ENCODE results near the gene MRPS6. TPM values are rescaled to one million over a fixed set of nuclear protein-coding genes. Genes with fewer than 3 reads are reported as not detected.

Gene MRPS6
- total and polyA plus RNA-seq, 7 donors: 38.8 to 191 (median 80.0) TPM

GRCh38 chr21:34132202-34132601 is 58.8 kb downstream of the MRPS6 start:
- no peaks in the 10 kb centered on the region for H3K27me3 ChIP-seq (ENCODE audit: insufficient read depth in 3 of 3, low read length in 2 of 3)
- H3K4me3 ChIP-seq: no peak overlapping the region
- no peaks in the 10 kb centered on the region for H3K9me3 ChIP-seq
- H3K4me1 ChIP-seq: peaks cover 57% of the 10 kb centered on the region
- DNase-seq (peak; percentile 31 to 62), ATAC-seq (peak; percentile 45 to 59 (median 54))
- peak overlapping the region; percentile 85 for H3K27ac ChIP-seq
- 66 to 75% (median 73%) methylated on average over 13 of the region's 13 CpGs for WGBS, 3 donors
- no peaks in the 10 kb centered on the region for H3K36me3 ChIP-seq (ENCODE audit: insufficient read depth in 1 of 2, low read depth in 1 of 2)
- TF ChIP-seq CTCF (IDR thresholded peaks at IDR 0.05): no peak
- intact Hi-C loops (cut with DNase I): loop anchor here in 1 of 2 donors (5.0 kb wide), 1 partner anchor 50 kb away; no protein-coding TSS in a partner anchor

- H3K27ac ChIP-seq: peak overlapping the region; percentile 85
- no peaks in the 10 kb centered on the region for H3K36me3 ChIP-seq (ENCODE audit: insufficient read depth in 1 of 2, low read depth in 1 of 2)
- DNase-seq: no peak
- no peak for TF ChIP-seq CTCF (IDR thresholded peaks at IDR 0.05)
- peaks cover 50% of the 10 kb centered on the region for H3K4me1 ChIP-seq
- WGBS, 3 donors: 75 to 80% (median 80%) methylated on average over 4 of the region's 4 CpGs
- intact Hi-C loops (cut with DNase I): loop anchor here in 1 of 2 donors (5.0 kb wide), 1 partner anchor 49 kb away; no protein-coding TSS in a partner anchor
- ATAC-seq: no peak
- H3K27me3 ChIP-seq (ENCODE audit: insufficient read depth in 3 of 3, low read length in 2 of 3): no peaks in the 10 kb centered on the region
- no peak overlapping the region for H3K4me3 ChIP-seq
- H3K9me3 ChIP-seq: no peaks in the 10 kb centered on the region
These were observed 59.5 kb downstream of the MRPS6 start for GRCh38 chr21:34132926-34133325.

- 34 to 48% (median 41%) methylated on average over 1 of the region's 1 CpG for WGBS, 3 donors
- H3K4me1 ChIP-seq: peaks cover 45% of the 10 kb centered on the region
- TF ChIP-seq CTCF (IDR thresholded peaks at IDR 0.05): no peak
- H3K27ac ChIP-seq: no peak overlapping the region
- no peaks in the 10 kb centered on the region for H3K9me3 ChIP-seq
- no peaks in the 10 kb centered on the region for H3K36me3 ChIP-seq (ENCODE audit: insufficient read depth in 1 of 2, low read depth in 1 of 2)
- H3K27me3 ChIP-seq (ENCODE audit: insufficient read depth in 3 of 3, low read length in 2 of 3): no peaks in the 10 kb centered on the region
- DNase-seq: no peak
- H3K4me3 ChIP-seq: no peak overlapping the region
- ATAC-seq: no peak
- intact Hi-C loops (cut with DNase I): loop anchor here in 1 of 2 donors (5.0 kb wide), 1 partner anchor 49 kb away; no protein-coding TSS in a partner anchor
These were observed 60.0 kb downstream of the MRPS6 start for GRCh38 chr21:34133392-34133791.

GRCh38 chr21:34133802-34134201 is 60.4 kb downstream of the MRPS6 start:
- Histone ChIP-seq H3K36me3 (ENCODE audit: insufficient read depth in 1 of 2, low read depth in 1 of 2) (no peaks in the 10 kb centered on the region), H3K4me1 (peaks cover 41% of the 10 kb centered on the region), H3K27ac (no peak overlapping the region), H3K27me3 (ENCODE audit: insufficient read depth in 3 of 3, low read length in 2 of 3) (no peaks in the 10 kb centered on the region), H3K4me3 (no peak overlapping the region), H3K9me3 (no peaks in the 10 kb centered on the region)
- WGBS, 3 donors: 57 to 71% (median 60%) methylated on average over 2 of the region's 2 CpGs
- peak; percentile 20 for TF ChIP-seq CTCF (IDR thresholded peaks at IDR 0.05)
- ATAC-seq: no peak
- no peak for DNase-seq
- intact Hi-C loops (cut with DNase I): loop anchor here in 1 of 2 donors (5.0 kb wide), 1 partner anchor 48 kb away; no protein-coding TSS in a partner anchor

DNA sequence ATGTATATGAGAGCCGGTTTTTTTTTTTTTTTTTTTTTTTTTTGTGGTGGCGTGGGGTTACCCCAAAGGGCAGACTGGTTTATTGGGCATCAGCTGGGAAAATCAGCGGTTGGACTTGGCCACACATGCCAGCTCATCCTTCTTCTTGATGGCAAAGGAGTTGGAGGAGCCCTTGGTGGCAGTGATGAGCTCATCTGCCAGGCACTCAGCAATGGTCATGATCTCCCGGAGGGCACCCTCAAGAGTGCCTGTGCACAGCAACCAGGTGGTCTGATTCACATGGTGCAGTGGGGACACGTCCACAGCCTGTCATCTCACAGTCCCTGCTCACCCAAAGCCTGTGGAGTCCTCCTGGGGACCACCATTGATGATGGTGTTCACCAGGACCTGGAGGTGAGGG is 62.0 kb downstream of the MRPS6 start:
- no peak overlapping the region for H3K27ac ChIP-seq
- H3K36me3 ChIP-seq (ENCODE audit: insufficient read depth in 1 of 2, low read depth in 1 of 2): no peaks in the 10 kb centered on the region
- TF ChIP-seq CTCF (IDR thresholded peaks at IDR 0.05): no peak
- no peaks in the 10 kb centered on the region for H3K27me3 ChIP-seq (ENCODE audit: insufficient read depth in 3 of 3, low read length in 2 of 3)
- intact Hi-C loops (cut with DNase I): no loop called here
- peaks cover 26% of the 10 kb centered on the region for H3K4me1 ChIP-seq
- H3K9me3 ChIP-seq: no peaks in the 10 kb centered on the region
- no peak for DNase-seq
- H3K4me3 ChIP-seq: no peak overlapping the region
- peak in 3 of 4 donors; percentile 21 to 29 (median 26) for ATAC-seq
- WGBS, 3 donors: 86 to 93% (median 91%) methylated on average over 5 of the region's 5 CpGs
